Hematopoietic multipotent progenitor cell treated with erythropoietin and hydrocortisone succinate and interleukin-3 and kit ligand, for 17 days (in vitro differentiated cells): ENCODE results near the gene C1orf122.
A peak's percentile ranks its signal among the peaks of the same experiment; 100 is the strongest.
"Not testable (repeated sequence)": the region's sequence is repeated elsewhere in the genome, so short reads cannot be mapped to it uniquely, and the experiment has no call there.

Source experiments
- DNase-seq: peaks from one replicate; pipeline ENCODE4 v3.0.0-alpha.2; 2015; ENCODE audit warnings: low spot score

The C1orf122 gene

DNA sequence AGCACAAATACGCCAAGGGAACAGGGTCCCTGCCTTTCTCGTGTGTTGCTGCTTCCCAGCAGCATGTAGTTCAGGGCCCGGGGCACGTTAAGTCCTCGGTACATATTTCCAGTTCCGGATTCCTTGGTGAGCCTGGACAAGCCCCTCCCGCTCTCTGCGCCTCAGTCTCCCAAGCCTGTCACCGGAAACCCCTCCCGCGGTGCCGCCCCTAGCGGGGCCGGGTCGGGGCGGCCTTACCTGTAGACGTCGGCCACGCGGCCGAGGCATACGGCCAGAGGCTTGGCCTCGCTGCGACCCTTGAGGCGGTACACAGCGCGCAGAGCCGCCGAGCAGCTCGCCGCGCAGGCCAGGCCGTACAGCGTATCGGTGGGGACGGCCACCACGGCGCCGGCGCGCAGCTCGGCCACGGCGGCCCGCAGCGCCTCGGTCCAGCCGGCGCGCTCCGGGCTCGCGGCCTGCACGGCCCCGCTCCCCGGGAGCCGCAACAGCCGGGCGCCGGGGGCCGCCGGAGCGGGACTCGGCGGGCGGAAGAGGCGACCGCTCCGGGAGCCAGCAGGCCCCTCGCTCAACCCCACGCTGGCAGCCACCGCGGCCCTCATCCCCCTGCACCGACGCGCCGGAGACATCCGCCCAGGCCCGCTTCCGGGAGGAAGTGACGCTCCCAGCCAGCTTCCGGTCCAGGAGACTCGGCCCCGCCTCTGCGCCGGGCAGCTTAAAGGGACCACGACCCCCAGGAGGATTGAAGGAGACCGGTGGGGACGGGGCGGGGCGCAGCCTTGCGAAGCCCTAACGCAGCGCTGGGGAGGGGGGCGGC, at the start of gene C1orf122, which contains the start of gene YRDC:
C1orf122 (plus strand) TSS at position 236 of the 814 bp plus-strand sequence. CDS start 615 bp downstream, outside the sequence.
YRDC (minus strand) TSS at position 654 of the 814 bp plus-strand sequence; CDS start at position 626, 28 bp downstream.
- DNase-seq = peak; percentile 91

DNA sequence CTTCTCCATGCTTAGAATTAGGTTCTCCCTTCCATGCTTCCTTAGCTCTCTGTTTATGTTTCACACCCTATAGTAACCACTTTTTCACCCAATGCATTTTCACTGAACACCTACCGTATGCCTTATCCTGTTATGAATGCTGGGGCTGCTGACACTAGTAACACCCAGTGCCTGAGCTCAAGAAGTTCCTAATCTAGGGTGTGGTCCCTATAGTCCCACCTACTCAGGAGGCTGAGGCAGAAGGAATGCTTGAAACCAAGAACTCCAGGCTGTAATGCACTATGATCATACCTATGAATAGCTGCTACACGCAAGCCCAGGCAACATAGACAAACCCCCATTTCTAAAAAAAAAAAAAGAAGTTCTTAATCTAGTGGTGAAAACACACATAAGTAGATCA, 48.1 kb upstream of the C1orf122 start:
- no peak for DNase-seq

DNA sequence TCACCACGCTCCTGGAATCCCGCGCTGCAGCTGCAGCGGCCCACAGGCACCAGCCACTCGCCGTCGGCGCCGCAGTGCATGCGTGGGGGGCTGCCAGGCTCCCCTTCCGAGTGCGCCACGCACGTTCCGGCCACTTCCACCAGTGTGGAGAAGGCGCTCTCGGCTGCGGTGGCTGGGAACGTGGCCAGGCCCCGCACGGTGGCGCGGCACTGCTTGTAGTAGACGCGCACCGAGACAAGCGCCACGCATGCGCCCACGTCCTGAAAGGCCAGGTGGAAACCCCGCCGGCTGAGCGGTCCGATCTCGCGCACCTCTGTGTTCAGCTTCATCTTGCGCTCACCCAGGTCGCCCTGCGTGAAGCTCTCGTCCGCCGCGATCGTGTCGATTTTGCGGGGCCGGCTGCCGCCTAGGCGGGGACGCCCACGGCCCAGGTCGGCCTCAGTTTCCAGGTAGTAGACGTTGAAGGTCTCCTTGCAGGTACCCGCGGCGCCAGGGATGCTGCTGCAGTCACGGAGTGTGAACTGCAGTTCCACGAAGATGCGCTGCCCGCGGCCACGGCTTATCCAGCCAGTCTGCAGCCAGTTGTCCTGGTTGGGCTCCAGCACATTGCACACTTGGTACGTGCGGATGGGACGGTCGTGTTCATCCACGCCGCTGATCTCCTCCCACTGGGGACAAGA, 46.0 kb upstream of the C1orf122 start:
- no peak for DNase-seq

DNA sequence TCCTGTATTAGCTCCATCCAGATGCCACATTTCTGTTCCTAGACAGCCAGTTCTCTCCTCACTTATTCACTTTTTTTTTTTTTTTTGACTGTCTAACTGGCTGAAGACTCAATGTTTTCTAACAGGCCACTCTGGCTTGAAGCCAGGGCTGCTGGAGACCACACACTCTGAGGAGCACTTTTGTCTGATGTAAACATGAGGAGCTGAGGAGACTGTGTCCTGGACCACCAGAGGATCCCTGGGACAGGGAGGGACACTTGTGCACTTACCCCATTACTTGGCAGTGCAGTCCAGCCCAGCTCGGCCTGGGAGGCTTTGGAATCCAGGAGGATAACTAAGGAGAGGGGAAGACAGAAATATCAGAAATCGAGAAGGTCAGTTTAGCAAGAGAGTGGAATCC, 45.1 kb upstream of the C1orf122 start:
- DNase-seq = no peak

DNA sequence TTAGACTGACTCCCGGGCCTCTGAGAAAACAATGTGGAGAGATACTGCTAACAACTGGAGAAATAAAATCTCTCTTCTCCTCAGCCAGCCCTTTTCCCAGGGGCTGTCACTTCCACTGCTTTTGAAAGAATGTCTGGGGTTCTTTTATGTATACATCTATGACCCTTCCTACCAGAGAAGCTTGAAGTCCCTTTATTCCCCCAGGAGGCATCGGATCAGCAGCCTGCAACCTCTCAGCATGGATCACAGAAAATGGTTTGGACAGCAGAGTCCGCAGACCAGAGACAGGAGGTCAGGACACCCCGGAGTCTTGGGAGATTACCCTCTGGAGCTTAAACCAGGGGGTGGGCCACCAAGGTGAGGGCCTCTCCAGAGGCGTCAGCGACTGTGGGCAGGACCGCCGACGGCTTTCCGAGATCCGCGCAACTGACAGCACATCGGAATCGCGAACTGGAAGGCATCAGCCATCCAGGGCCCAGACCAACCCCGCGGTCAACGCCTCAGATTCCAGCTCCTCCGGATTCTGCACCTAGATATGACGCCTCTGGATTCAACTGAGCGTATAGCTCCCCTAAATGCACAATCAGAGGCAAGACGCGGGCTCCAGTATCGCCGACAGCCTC, 43.7 kb upstream of the C1orf122 start:
- no peak for DNase-seq

DNA sequence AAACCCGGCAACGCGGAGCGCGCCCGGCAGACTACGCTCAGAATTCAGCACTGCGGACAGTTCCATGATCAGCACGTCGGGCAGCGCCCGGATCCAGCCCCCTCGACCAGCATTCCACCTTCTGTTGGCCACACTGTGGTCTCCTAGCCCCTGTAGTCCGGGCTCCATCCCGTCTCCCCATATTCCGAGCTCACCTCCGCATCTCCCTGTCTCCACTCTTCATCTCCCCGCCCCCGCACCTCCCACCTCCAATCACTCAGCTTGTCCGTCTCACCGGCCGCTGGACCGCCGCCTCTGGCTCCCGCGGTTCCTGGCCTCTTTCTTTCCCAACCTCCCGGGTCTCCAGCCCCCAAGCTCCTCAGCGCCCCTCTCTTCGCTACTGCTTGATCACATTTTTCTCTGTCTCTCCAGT, 43.2 kb upstream of the C1orf122 start:
- DNase-seq = no peak

DNA sequence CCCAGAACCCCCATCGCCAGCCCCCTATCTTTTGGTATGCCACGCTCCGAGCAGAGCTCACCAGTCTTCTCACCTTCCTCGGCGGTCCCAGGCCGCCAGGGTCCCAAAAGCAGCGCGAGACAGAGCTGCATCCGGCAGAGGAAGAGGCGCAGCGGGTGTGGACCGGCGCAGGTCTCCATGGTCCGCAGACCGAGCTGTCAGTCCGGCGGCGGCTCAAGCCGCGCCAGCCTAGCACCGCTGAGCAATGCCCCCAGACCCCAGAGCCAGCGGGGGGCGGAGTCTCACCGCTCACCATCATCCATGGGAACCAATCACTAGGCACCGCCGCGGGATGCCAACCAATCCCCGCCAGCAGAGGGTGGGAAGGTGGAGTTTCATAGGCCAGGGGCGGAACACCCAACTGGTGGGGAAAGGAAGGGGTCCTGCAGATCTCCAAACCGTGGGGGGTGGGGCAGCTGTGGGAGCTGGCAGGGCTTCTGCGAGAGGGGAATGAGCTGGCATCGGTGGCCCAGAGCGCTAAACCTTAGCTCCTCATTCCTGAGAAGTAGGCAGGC, 42.6 kb upstream of the C1orf122 start, which contains the start of gene EPHA10:
EPHA10 (minus strand) TSS at position 233 of the 554 bp plus-strand sequence; CDS start at position 179, 54 bp downstream.
- DNase-seq = no peak

DNA sequence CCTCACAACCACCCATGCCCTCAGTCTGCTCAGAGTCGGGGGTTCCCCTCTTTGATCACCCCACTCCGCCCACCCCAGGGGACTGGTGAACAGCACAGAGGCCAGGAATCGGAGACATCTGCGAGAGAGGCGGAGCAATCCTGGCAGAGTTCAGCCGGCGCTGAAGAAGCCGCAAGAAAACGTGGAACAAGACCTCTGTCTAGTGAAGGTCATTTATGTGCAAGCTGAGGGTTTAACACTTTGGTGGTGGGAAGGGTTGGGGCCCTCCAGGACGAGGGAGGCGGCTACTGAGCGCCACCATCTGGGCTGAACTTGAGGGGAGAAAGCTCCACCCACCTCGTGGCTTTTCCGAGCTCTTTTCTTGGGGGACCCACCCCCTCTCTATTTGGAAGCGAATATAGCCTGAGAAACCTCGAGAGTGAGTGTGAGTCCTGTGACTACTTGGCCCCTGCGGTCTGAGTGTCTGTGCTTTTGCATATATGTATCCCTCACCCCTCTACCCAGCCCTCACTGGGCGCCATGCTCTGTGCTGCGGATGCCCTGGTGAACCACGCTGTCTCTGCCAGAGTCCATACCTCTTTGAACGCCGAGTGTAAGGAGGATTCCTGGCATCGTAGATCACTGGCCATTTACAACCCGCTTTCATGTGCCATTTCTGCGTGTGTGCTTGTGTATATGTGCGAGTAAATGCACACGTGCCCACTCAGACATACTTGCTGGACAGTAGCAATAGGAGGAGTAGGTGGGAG, 41.5 kb upstream of the C1orf122 start:
- DNase-seq = no peak

DNA sequence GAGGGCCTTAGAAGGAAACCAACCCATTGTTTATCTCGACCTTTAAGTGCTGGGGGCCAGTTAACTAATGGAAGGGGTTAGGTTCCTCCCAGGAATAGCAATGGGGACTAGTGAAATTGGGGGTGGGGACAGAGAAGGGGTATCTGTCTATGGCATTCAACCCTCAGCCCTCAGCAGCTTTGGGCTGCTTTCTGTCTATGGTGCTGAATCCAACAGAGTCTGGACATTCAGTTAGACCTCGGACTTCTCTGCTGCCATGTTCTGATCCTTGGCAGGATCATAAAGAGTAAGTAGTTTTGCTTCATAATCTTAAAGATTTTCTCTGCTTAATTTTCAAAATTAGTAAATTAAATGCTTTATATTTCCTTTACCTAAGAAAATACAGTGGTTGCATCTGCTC, 40.1 kb upstream of the C1orf122 start:
- DNase-seq = no peak

DNA sequence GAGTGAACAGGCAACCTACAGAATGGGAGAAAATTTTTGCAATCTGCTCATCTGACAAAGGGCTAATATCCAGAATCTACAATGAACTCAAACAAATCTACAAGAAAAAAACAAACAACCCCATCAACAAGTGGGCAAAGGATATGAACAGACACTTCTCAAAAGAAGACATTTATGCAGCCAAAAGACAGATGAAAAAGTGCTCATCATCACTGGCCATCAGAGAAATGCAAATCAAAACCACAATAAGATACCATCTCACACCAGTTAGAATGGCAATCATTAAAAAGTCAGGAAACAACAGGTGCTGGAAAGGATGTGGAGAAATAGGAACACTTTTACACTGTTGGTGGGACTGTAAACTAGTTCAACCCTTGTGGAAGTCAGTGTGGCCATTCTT, 36.1 kb upstream of the C1orf122 start:
- not testable (repeated sequence) for DNase-seq

DNA sequence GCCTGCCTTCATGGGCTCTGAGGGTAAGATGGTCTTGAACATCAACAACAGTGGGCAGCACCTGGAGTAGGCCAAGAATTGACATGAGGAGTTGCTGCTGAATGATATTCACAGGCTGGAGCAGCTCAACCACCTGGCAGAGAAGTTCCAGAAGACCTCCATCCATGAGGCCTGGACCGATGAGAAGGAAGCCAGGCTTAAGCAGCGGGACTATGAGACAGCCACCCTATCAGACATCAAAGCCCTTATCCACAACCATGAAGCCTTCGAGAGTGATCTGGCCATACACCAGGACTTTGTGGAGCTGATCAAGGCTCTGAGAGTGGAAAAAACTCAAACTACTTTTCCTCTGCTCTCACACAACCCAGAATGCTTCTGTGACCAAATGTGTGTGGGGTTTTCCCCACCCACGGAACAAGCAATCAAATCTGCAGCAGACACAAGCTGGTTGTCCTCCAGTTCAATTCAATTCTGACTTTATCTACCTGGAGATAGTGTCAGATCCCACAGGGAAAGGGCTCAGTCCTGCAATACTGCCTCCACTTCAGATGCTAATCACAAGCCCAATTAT, 30.6 kb upstream of the C1orf122 start:
- no peak for DNase-seq

DNA sequence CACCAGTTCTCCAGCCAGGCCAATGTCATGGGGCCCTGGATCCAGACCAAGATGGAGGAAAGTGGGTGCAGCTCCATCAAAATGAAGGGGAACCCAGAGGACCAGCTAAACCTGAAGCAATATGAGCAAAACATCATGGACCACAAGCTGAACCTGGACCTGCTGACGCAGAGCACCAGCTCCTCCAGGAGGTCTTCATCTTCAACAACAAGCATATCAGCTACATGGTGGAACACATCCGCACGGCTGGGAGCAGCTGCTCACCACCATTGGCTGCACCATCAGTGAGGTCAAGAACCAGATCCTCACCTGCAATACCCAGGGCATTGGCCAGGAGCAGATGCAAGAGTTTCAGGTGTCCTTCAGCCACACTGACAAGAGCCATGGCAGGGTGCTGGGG, 28.9 kb upstream of the C1orf122 start:
- no peak for DNase-seq

DNA sequence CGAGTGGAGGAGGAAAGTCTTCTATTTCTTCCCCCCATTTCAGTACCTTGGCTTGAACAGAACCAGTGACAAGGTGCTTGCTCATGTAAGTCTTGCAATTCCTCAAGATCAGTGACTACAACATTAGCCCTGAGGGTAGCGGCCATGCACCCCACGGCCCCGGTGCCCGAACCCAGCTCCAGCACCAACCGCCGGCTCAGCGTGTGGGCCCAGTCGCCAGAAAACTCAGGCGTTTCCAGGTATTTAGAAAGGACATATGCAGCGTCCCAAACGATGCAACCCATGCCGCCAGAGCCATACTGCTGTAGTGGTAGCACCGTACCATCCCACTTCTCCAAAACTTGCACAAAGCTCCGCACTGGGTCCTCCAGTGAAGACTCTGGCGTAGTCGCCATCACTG, 25.1 kb upstream of the C1orf122 start:
- DNase-seq = no peak

DNA sequence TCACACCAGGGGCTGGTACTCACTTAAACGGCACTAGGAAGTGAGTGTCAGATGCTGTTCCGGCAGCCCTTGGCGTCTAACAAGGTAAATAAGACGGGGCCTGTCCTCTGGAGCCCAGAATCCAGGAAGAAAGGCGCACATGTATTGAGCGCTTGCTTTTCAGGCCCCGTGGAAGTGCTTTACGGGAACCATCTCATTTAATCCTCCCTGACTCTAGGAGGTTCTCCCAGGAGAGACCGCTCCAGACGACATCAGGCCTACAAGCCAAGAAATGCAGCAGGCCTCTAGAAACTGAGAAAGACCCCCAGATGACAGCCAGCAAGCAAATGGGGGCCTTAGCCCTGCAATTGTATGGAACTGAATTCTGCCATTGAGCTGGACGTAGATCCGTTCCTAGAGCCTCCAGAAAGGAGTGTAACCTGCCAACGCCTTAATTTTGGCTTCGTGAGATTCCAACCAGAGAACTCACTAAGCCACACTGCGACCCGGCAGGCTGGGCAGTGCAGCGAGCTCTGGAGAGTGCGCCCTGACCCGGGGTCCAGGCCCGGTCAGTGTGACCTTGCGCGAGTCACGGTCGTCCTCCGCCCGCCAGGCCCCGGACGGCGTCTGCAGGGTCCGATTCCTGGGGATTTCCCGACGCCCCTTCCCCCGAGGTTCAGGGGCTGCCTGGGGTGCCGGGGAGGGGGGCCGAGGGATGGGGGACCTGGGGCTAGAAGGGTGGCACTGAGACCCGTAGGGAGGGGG, 14.5 kb upstream of the C1orf122 start:
- DNase-seq = no peak

DNA sequence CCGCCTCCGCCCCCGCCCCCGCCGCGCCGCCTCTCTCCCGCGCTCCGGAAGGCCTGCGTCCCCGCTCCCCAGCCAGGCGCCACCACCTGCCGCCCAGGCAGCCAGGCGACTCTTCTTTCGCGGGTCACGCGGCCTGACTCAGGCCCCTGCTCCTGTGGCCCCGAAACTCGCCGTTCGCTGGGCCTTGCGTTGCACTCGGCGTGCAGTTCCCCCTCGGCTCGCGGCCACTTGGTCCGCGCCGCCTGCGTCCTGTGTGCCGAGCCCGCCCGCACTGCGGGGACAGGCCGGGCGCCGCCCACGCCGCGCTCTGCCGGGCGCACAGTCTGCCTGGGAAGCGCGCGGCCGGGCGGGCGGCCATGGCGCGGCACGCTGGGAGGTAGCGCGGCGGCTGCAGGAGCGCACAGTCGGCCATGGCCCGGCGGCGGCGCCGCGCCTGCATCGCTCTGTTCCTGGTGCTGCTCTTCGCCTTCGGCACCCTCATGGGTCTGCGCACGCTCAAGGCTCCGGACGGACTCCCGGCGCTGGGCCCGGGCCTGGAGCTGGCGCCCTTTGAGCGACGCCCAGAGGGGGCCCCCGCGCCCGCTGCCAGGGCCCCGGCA, 13.7 kb upstream of the C1orf122 start, which contains the start of gene MANEAL:
MANEAL (plus strand) TSS at position 75 of the 599 bp plus-strand sequence; CDS start at position 411, 336 bp downstream.
- no peak for DNase-seq

DNA sequence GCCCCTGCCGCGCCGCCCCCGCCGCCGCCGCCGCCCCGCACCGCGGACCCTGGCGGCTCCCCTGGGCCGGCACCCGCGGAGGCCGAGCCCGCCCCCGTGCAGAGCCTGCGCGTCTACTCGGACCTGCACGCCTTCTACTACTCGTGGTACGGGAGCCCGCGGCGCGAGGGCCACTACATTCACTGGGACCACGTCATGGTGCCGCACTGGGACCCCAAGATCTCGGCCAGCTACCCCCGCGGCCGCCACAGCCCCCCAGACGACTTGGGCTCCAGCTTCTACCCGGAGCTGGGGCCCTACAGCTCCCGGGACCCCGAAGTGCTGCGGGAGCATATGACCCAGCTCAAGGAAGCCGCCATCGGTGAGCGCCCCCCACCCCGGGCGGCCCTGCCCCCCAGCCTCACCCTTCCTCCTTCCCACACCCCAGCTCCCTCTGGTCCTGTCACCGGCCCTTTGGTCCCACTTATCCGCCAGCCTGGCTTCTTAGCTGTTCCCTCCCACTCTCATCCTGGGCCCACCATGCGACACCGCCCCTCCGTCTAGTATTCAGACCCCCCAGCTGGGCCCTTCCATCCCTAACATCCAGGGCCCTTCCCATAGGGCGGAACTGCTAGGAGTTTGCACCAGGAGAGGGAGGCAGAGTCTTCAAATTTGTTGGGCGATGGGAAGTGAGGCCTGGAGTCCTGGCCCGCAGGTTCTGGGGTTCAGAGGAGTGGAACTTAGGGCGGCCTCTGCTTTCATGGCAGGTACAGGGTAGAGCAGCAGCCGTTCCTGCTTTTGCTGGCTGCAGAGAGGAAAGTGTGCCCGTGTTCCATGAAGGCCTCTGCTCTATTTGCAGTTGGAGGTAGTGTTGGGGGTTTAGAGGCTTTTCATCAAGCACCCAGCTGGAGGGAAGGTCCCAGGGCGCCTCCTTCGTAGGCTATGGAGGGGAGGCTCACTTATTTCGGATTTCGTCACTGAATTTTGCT, 12.9 kb upstream of the C1orf122 start:
- no peak for DNase-seq

DNA sequence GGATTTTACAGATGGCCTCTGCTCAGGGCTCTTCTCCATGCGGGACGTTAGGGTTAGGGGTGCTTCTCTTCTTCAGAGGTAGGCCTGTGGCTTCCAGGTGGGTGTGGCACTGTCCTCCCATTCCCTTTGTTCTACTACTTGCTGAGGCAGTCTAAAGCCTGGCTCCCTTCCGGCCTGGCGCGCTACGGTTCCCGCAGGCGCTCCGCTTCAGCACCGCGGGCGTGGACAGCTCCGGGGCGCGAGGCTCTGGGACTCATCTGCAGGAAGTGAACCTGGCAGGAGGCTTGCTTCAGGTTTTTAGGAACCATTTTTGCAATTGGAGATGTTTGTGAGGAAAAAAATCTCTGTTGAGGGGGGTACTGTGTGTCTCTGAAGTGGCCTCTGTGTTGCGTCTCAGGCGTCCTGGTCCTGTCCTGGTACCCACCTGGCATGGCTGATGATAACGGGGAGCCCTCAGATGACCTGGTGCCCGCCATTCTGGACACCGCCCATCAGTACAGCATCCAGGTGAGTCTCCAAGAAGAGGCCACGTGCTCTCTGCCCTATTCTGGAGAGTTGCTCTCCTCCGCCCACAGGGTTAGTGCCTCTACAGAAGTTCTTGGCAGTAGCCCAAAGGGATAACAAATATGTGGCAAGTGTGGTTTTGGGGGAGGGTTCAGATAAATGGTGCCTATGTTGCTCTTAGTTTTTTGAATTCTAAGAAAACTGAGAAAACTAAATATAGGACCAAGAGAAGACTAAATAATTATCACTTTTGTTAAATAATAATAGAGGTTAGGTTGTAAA, 12.1 kb upstream of the C1orf122 start:
- no peak for DNase-seq

DNA sequence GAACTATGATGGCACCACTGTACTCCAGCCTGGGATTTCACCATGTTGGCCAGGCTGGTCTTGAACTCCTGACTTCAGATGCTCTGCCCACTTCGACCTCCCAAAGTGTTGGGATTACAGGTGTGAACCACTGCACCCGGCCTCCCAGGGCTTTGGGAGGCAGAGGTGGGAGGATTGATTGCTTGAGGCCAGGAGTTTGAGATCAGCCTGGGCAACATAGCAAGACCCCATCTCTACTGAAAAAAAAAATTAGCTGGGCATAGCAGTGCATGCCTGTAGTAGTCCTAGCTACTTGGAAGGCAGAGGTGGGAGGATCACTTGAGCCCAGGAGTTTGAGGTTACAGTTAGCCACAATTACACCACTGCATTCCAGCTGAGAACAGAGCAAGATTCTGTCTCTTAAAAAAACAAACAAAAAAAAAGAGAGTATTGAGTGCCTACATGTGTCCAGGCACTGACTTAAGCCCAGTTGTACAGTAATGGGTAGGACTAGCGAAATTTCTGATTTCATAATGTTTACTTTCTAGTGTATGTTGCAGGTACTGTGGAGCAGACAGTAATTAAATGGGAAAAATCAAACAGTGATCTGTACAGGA, 9.7 kb upstream of the C1orf122 start:
- no peak for DNase-seq
